Thymus (tissue), 11 donors: ENCODE data around the gene STK40. TPM values are rescaled to one million over a fixed set of nuclear protein-coding genes. Genes with fewer than 3 reads are reported as not detected.
A peak's percentile ranks its signal among the peaks of the same experiment; 100 is the strongest.

Experiments
- DNase-seq, 9 donors: peaks; one replicate each; pipeline ENCODE4 v3.0.0-alpha.2; 2013; ENCODE audit warnings: low spot score in 9 of 9, low read depth in 6 of 9, missing footprints in 1 of 9
- H3K27ac ChIP-seq, 2 donors: one replicate each; pipeline ENCODE4 v1.5.1; 2013; ENCODE audit warnings: control low read depth in 1 of 2, low read depth in 1 of 2, low read length in 1 of 2, mild to moderate bottlenecking in 1 of 2, moderate library complexity in 1 of 2
- H3K27me3 ChIP-seq, 2 donors: one replicate each; pipeline ENCODE4 v1.5.1; 2013; ENCODE audit warnings: low read length in 1 of 2; ENCODE audit not compliant: control insufficient read depth in 2 of 2, insufficient read depth in 1 of 2
- H3K36me3 ChIP-seq, 2 donors: one replicate each; pipeline ENCODE4 v1.5.1; 2013; ENCODE audit warnings: low read length in 1 of 2, mild to moderate bottlenecking in 1 of 2, moderate library complexity in 1 of 2; ENCODE audit not compliant: control insufficient read depth in 2 of 2, insufficient read depth in 2 of 2
- H3K4me1 ChIP-seq, 2 donors: one replicate each; pipeline ENCODE4 v1.5.1; 2013; ENCODE audit warnings: low read length in 2 of 2; ENCODE audit not compliant: control insufficient read depth in 2 of 2, insufficient read depth in 2 of 2
- H3K4me3 ChIP-seq, 2 donors: one replicate each; pipeline ENCODE4 v1.5.1; 2013; ENCODE audit warnings: low read length in 2 of 2, control low read depth in 1 of 2, mild to moderate bottlenecking in 1 of 2
- H3K9me3 ChIP-seq, 2 donors: one replicate each; pipeline ENCODE4 v1.5.1; 2013; ENCODE audit warnings: low read length in 1 of 2, mild to moderate bottlenecking in 1 of 2; ENCODE audit not compliant: control insufficient read depth in 2 of 2, insufficient read depth in 1 of 2
- WGBS: extraction: QIAGEN DNeasy Blood & Tissue Kit; methylation state at CpG from one replicate; pipeline ENCODE4 v1.1.7; 2013; 5-methylcytosine and 5-hydroxymethylcytosine counted together
- polyA plus RNA-seq: library from polyadenylated mRNA; stranded (reverse); fragments of 200-250 nt; gene quantifications from one replicate; pipeline ENCODE4 v1.2.3, GENCODE V29; 2013
- total RNA-seq: library from RNA; stranded (reverse); fragments of 120-200 nt; gene quantifications from one replicate; pipeline ENCODE4 v1.2.4, GENCODE V29; 2013
- donor health status: healthy.

The STK40 gene
- total and polyA plus RNA-seq, 2 donors, result 17.6 to 20.7 TPM

- Histone ChIP-seq H3K36me3 (peaks cover 0 to 4% of the 10 kb centered on the region in 2 donors), H3K4me1 (peaks cover 0 to 5% of the 10 kb centered on the region in 2 donors), H3K27ac (no peak overlapping the region), H3K27me3 (no peaks in the 10 kb centered on the region), H3K9me3 (no peaks in the 10 kb centered on the region), H3K4me3 (no peak overlapping the region)
- DNase-seq, result no peak
- 95% methylated on average over 3 of the region's 3 CpGs for WGBS
These were observed 33.4 kb upstream of the STK40 start for GRCh38 chr1:36419140-36419539.

- Histone ChIP-seq H3K4me3 (no peak overlapping the region), H3K36me3 (peaks cover 0 to 4% of the 10 kb centered on the region in 2 donors), H3K9me3 (no peaks in the 10 kb centered on the region), H3K4me1 (peaks cover 0 to 5% of the 10 kb centered on the region in 2 donors), H3K27ac (no peak overlapping the region), H3K27me3 (no peaks in the 10 kb centered on the region)
- DNase-seq, result no peak
- WGBS, result 96% methylated on average over 9 of the region's 9 CpGs
These were observed 32.2 kb upstream of the STK40 start for GRCh38 chr1:36417931-36418330.

DNA sequence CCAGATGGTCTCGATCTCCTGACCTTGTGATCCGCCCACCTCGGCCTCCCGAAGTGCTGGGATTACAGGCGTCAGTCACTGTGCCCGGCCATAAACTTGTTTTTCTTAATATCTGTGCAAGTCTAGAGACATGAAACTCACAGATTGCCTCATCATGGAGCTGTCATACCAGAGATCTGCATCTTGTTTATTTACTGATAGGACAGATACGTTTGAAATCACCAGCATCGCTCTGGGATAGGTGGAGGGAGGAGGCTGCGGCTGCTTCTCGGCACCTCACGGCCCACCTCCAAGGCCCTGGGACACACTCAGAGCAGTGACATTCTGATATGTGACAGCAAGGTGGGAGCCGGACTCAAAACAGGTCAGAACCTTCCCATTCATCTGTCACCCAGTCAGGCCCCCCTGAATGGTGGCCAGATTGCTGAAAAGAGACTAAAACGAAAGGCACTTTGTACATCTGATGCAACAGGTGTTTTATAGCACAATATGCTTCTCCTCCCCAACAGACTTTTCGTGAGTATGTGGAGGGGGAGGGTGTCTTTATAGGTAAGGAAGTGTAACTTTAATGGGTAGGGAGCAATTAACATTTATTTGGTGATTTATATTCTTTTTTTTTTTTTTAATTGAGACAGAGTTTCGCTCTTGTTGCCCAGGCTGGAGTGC, 30.1 kb upstream of the STK40 start:
- no peak overlapping the region for H3K4me3 ChIP-seq
- H3K27ac ChIP-seq, result no peak overlapping the region
- H3K4me1 ChIP-seq, result peaks cover 0 to 5% of the 10 kb centered on the region in 2 donors
- no peaks in the 10 kb centered on the region for H3K36me3 ChIP-seq
- no peaks in the 10 kb centered on the region for H3K9me3 ChIP-seq
- WGBS, result 96% methylated on average over 15 of the region's 15 CpGs
- DNase-seq, result no peak
- H3K27me3 ChIP-seq, result no peaks in the 10 kb centered on the region

DNA sequence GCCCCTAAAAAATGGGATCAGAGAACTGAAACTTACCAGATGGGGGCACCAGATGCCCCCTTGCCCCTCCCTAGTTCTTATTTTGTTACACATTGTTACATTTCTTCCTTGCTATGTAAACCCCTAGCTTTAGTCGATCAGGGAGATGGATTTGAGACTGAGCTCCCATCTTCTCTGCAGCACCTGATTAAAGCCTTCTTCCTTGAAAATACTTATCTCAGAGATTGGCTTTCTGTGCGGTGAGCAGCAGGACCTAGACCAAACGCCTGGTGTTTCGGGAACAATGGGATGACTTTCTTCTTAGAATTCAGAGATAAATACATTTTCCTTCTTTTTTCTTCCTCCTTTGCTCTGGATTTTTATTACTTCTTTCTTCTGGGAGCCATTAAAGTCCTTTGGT, 28.7 kb upstream of the STK40 start:
- no peaks in the 10 kb centered on the region for H3K4me1 ChIP-seq
- no peaks in the 10 kb centered on the region for H3K27me3 ChIP-seq
- 97% methylated on average over 4 of the region's 4 CpGs for WGBS
- DNase-seq, result no peak
- no peak overlapping the region for H3K27ac ChIP-seq
- no peaks in the 10 kb centered on the region for H3K36me3 ChIP-seq
- no peaks in the 10 kb centered on the region for H3K9me3 ChIP-seq
- H3K4me3 ChIP-seq, result no peak overlapping the region

GRCh38 chr1:36411674-36412648, 26.2 kb upstream of the STK40 start:
- Histone ChIP-seq H3K9me3 (no peaks in the 10 kb centered on the region), H3K27me3 (no peaks in the 10 kb centered on the region), H3K36me3 (no peaks in the 10 kb centered on the region), H3K4me1 (no peaks in the 10 kb centered on the region), H3K4me3 (no peak overlapping the region), H3K27ac (no peak overlapping the region)
- peak in 1 of 9 donors; percentile 43 for DNase-seq
- WGBS, result 74% methylated on average over 11 of the region's 11 CpGs

- H3K9me3 ChIP-seq, result no peaks in the 10 kb centered on the region
- no peaks in the 10 kb centered on the region for H3K27me3 ChIP-seq
- no peak overlapping the region for H3K4me3 ChIP-seq
- WGBS, result 99% methylated on average over 2 of the region's 2 CpGs
- H3K27ac ChIP-seq, result no peak overlapping the region
- no peak for DNase-seq
- no peaks in the 10 kb centered on the region for H3K4me1 ChIP-seq
- no peaks in the 10 kb centered on the region for H3K36me3 ChIP-seq
These were observed 22.8 kb upstream of the STK40 start for GRCh38 chr1:36408479-36408878.

GRCh38 chr1:36406440-36406839, 20.7 kb upstream of the STK40 start:
- no peaks in the 10 kb centered on the region for H3K4me1 ChIP-seq
- H3K27me3 ChIP-seq, result no peaks in the 10 kb centered on the region
- 98% methylated on average over 1 of the region's 1 CpG for WGBS
- no peak overlapping the region for H3K27ac ChIP-seq
- no peak overlapping the region for H3K4me3 ChIP-seq
- no peaks in the 10 kb centered on the region for H3K36me3 ChIP-seq
- no peaks in the 10 kb centered on the region for H3K9me3 ChIP-seq
- DNase-seq, result no peak

DNA sequence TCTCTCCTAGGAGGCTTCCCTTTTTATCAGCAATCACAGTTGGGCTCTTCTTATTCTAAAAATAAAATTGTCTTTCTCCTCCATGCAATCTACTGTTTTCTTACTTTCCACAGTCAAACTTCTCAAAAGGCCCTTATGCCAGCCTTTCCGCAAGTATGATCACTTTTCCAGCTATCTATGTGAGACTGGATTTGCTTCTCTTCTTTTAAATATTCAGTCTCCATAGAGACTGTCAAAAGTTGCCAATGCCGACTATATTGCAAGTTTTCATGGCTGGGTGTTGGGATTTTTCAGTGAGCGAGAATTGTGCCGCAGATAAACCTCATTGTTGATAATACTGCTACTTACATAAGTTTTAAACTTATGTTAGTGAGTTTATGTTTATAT, 16.8 kb upstream of the STK40 start:
- H3K36me3 ChIP-seq, result no peaks in the 10 kb centered on the region
- H3K4me3 ChIP-seq, result no peak overlapping the region
- no peaks in the 10 kb centered on the region for H3K27me3 ChIP-seq
- H3K9me3 ChIP-seq, result peaks cover 0 to 5% of the 10 kb centered on the region in 2 donors
- 98% methylated on average over 4 of the region's 4 CpGs for WGBS
- DNase-seq, result no peak
- H3K4me1 ChIP-seq, result peaks cover 0 to 6% of the 10 kb centered on the region in 2 donors
- H3K27ac ChIP-seq, result no peak overlapping the region
